Type B pancreatic cell (in vitro differentiated cells): ENCODE results near the gene ZNF609. TPM values are rescaled to one million over a fixed set of nuclear protein-coding genes. Genes with fewer than 3 reads are reported as not detected.

Experiments used
- DNase-seq: peaks from one replicate; pipeline ENCODE4 v3.0.0; 2021; ENCODE audit warnings: mixed read lengths; ENCODE audit not compliant: unreplicated experiment; ENCODE audit errors: extremely low spot score
- H3K27ac Mint-ChIP-seq: 2 replicates; pipeline ENCODE4 v1.8.0; 2021; ENCODE audit warnings: mild to moderate bottlenecking, mixed read lengths
- H3K27me3 Mint-ChIP-seq: 2 replicates; pipeline ENCODE4 v1.8.0; 2021; ENCODE audit warnings: mixed read lengths
- H3K36me3 Mint-ChIP-seq: 2 replicates; pipeline ENCODE4 v1.8.0; 2021; ENCODE audit warnings: mixed read lengths
- H3K4me1 Mint-ChIP-seq: one replicate; pipeline ENCODE4 v1.8.0; 2021; ENCODE audit warnings: mixed read lengths; ENCODE audit not compliant: unreplicated experiment
- H3K4me3 Mint-ChIP-seq: 2 replicates; pipeline ENCODE4 v1.8.0; 2021; ENCODE audit warnings: mild to moderate bottlenecking, mixed read lengths
- H3K9me3 Mint-ChIP-seq: 2 replicates; pipeline ENCODE4 v1.8.0; 2021; ENCODE audit warnings: mixed read lengths
- CTCF ChIP-seq: fragments of 200-600 bp; sonication (generic); conservative IDR thresholded peaks from 2 replicates; pipeline ENCODE4 v1.5.0; 2021; ENCODE audit warnings: antibody characterized with exemption, mild to moderate bottlenecking
- total RNA-seq: library from RNA; stranded (reverse); gene quantifications from 2 replicates; pipeline ENCODE4 v1.2.1, GENCODE V29; 2021; ENCODE audit warnings: low replicate concordance

Gene ZNF609
- total RNA-seq, 1 donor from 2014 or later, result 53.1 TPM

- Mint-ChIP-seq H3K36me3 (peaks cover 8% of the 10 kb centered on the region), H3K27ac (peak overlapping the region; percentile 24), H3K4me3 (peak overlapping the region; percentile 11), H3K4me1 (peaks cover 20% of the 10 kb centered on the region), H3K9me3 (no peaks in the 10 kb centered on the region), H3K27me3 (no peaks in the 10 kb centered on the region)
- TF ChIP-seq CTCF, result no peak
- no peak for DNase-seq
Observed at GRCh38 chr15:64706011-64706911, 245.9 kb downstream of the ZNF609 start.

GRCh38 chr15:64710676-64711428 is 250.5 kb downstream of the ZNF609 start:
- no peak for DNase-seq
- no peak overlapping the region for H3K27ac Mint-ChIP-seq
- H3K9me3 Mint-ChIP-seq, result no peaks in the 10 kb centered on the region
- no peaks in the 10 kb centered on the region for H3K27me3 Mint-ChIP-seq
- no peaks in the 10 kb centered on the region for H3K36me3 Mint-ChIP-seq
- H3K4me1 Mint-ChIP-seq, result peaks cover 3% of the 10 kb centered on the region
- no peak overlapping the region for H3K4me3 Mint-ChIP-seq
- no peak for TF ChIP-seq CTCF

- TF ChIP-seq CTCF, result no peak
- Mint-ChIP-seq H3K4me1 (no peaks in the 10 kb centered on the region), H3K4me3 (no peak overlapping the region), H3K9me3 (no peaks in the 10 kb centered on the region), H3K27me3 (no peaks in the 10 kb centered on the region), H3K27ac (no peak overlapping the region), H3K36me3 (no peaks in the 10 kb centered on the region)
- DNase-seq, result no peak
Observed at GRCh38 chr15:64712353-64712752, 252.0 kb downstream of the ZNF609 start.

- Mint-ChIP-seq H3K4me1 (no peaks in the 10 kb centered on the region), H3K27ac (no peak overlapping the region), H3K4me3 (no peak overlapping the region), H3K36me3 (no peaks in the 10 kb centered on the region), H3K9me3 (no peaks in the 10 kb centered on the region), H3K27me3 (no peaks in the 10 kb centered on the region)
- DNase-seq, result no peak
- no peak for TF ChIP-seq CTCF
Observed at GRCh38 chr15:64713592-64713991, 253.2 kb downstream of the ZNF609 start.

GRCh38 chr15:64716452-64716851 is 256.1 kb downstream of the ZNF609 start:
- no peaks in the 10 kb centered on the region for H3K36me3 Mint-ChIP-seq
- no peaks in the 10 kb centered on the region for H3K9me3 Mint-ChIP-seq
- no peaks in the 10 kb centered on the region for H3K27me3 Mint-ChIP-seq
- H3K27ac Mint-ChIP-seq, result no peak overlapping the region
- H3K4me3 Mint-ChIP-seq, result no peak overlapping the region
- H3K4me1 Mint-ChIP-seq, result no peaks in the 10 kb centered on the region
- no peak for TF ChIP-seq CTCF
- no peak for DNase-seq
